ENCODE data around the gene DRG2. TPM values are rescaled to one million over a fixed set of nuclear protein-coding genes. Genes with fewer than 3 reads are reported as not detected.

Gene DRG2
- total RNA-seq, 1 experiment from 2014 or later = 42.7 TPM

DNA sequence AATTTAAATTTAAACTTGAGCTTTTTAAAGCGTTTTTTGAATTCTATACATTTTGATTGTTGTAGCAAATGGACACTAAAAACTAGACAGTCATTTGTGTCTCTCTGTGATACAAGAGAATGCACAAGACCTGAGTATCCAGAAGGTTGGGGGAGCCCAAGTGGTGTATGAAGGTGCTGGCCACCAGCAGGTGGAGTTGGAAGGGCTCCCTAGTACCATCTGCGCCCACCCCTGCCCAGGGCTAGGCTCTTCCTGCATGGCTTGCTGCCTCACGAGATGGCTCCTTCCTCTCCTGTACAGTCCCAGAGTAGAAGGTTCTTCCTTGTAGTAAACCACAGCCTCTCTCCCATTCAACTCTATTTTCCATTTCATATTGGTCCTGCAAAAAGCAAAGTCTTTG, 31.5 kb upstream of the DRG2 start:
- TF ChIP-seq, protein P1, sequence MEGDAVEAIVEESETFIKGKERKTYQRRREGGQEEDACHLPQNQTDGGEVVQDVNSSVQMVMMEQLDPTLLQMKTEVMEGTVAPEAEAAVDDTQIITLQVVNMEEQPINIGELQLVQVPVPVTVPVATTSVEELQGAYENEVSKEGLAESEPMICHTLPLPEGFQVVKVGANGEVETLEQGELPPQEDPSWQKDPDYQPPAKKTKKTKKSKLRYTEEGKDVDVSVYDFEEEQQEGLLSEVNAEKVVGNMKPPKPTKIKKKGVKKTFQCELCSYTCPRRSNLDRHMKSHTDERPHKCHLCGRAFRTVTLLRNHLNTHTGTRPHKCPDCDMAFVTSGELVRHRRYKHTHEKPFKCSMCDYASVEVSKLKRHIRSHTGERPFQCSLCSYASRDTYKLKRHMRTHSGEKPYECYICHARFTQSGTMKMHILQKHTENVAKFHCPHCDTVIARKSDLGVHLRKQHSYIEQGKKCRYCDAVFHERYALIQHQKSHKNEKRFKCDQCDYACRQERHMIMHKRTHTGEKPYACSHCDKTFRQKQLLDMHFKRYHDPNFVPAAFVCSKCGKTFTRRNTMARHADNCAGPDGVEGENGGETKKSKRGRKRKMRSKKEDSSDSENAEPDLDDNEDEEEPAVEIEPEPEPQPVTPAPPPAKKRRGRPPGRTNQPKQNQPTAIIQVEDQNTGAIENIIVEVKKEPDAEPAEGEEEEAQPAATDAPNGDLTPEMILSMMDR (conservative IDR thresholded peaks at IDR 0.05; ENCODE audit: low read depth, low read length) = no peak
- TF ChIP-seq EZH2 (IDR thresholded peaks at IDR 0.05; ENCODE audit: borderline replicate concordance, low read depth, low read length, poor library complexity, severe bottlenecking) = no peak
- Histone ChIP-seq H3K27me3 (replicated peaks; ENCODE audit: insufficient read depth, low read depth, low read length, poor library complexity) (no peaks in the 10 kb centered on the region), H3K36me3 (ENCODE audit: insufficient read depth, low read length, poor library complexity, severe bottlenecking) (peaks cover 33% of the 10 kb centered on the region), H3K9me3 (ENCODE audit: low read depth, low read length, poor library complexity, severe bottlenecking) (no peaks in the 10 kb centered on the region), H3K4me1 (ENCODE audit: insufficient read depth, low read length, poor library complexity, severe bottlenecking) (no peaks in the 10 kb centered on the region), H3K4me3 (ENCODE audit: low read depth, low read length, poor library complexity, severe bottlenecking) (no peak overlapping the region), H3K27ac (ENCODE audit: low read depth, low read length, poor library complexity, severe bottlenecking) (no peak overlapping the region)
- no TSS peak for BruUV-seq (replicated peaks)
- POLR2A ChIA-PET (ENCODE audit: low non-redundant PET) = no interaction called here
- intact Hi-C loops (cut with micrococcal nuclease; ENCODE audit: unreplicated experiment) = no loop called here
- CTCF ChIA-PET = no interaction called here
- no peak for DNase-seq (ENCODE audit: low spot score)

DNA sequence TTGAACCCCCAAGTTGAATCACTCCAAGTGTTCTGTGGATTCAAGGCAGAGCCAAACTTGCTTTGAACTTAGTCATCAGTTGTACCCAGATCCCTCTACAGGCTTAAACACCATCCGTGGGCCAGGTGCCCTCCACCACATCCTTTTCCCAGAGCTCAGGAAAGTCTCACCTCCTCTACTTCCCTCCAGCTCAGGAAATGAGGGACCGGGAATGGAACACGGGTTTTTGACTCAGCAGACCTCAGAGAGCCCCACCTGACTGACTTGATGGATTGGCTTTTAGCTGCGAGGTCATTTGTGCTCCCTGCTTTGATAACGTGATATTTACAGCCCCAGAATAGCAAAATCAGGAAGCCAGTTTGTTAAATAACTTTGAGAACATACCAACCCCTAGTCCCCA, 28.5 kb upstream of the DRG2 start:
- no peaks in the 10 kb centered on the region for H3K4me1 ChIP-seq (ENCODE audit: insufficient read depth, low read length, poor library complexity, severe bottlenecking)
- intact Hi-C loops (cut with micrococcal nuclease; ENCODE audit: unreplicated experiment) = no loop called here
- TF ChIP-seq, protein P1 (conservative IDR thresholded peaks at IDR 0.05; ENCODE audit: low read depth, low read length) = no peak
- no peak for TF ChIP-seq EZH2 (IDR thresholded peaks at IDR 0.05; ENCODE audit: borderline replicate concordance, low read depth, low read length, poor library complexity, severe bottlenecking)
- peaks cover 34% of the 10 kb centered on the region for H3K36me3 ChIP-seq (ENCODE audit: insufficient read depth, low read length, poor library complexity, severe bottlenecking)
- H3K27me3 ChIP-seq (replicated peaks; ENCODE audit: insufficient read depth, low read depth, low read length, poor library complexity) = no peaks in the 10 kb centered on the region
- H3K27ac ChIP-seq (ENCODE audit: low read depth, low read length, poor library complexity, severe bottlenecking) = no peak overlapping the region
- BruUV-seq (replicated peaks) = no TSS peak
- no peak for DNase-seq (ENCODE audit: low spot score)
- H3K9me3 ChIP-seq (ENCODE audit: low read depth, low read length, poor library complexity, severe bottlenecking) = no peaks in the 10 kb centered on the region
- ChIA-PET CTCF (no interaction called here), POLR2A (ENCODE audit: low non-redundant PET) (no interaction called here)
- no peak overlapping the region for H3K4me3 ChIP-seq (ENCODE audit: low read depth, low read length, poor library complexity, severe bottlenecking)

DNA sequence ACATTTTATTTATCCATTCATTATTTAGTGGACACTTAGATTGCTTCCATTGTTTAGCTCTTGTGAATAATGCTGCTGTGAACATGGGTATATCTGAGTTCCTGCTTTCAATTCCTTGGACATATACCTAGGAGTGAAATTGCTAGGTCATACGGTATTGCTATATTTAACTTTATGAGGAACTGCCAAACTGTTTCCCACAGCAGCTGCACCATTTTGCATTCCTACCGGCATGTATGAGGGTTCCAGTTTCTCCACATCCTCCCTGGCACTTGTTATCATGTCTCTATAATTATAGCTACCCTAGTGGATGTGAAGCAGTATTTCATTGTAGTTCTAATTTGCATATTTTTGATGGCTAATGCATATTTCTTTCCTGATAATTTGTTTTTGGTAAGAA, 23.7 kb upstream of the DRG2 start:
- ChIA-PET CTCF (no interaction called here), POLR2A (ENCODE audit: low non-redundant PET) (no interaction called here)
- DNase-seq (ENCODE audit: low spot score) = no peak
- TF ChIP-seq, protein P1 (conservative IDR thresholded peaks at IDR 0.05; ENCODE audit: low read depth, low read length) = no peak
- TF ChIP-seq EZH2 (IDR thresholded peaks at IDR 0.05; ENCODE audit: borderline replicate concordance, low read depth, low read length, poor library complexity, severe bottlenecking) = no peak
- Histone ChIP-seq H3K4me3 (ENCODE audit: low read depth, low read length, poor library complexity, severe bottlenecking) (no peak overlapping the region), H3K27me3 (replicated peaks; ENCODE audit: insufficient read depth, low read depth, low read length, poor library complexity) (no peaks in the 10 kb centered on the region), H3K36me3 (ENCODE audit: insufficient read depth, low read length, poor library complexity, severe bottlenecking) (peaks cover 13% of the 10 kb centered on the region), H3K27ac (ENCODE audit: low read depth, low read length, poor library complexity, severe bottlenecking) (no peak overlapping the region), H3K4me1 (ENCODE audit: insufficient read depth, low read length, poor library complexity, severe bottlenecking) (no peaks in the 10 kb centered on the region), H3K9me3 (ENCODE audit: low read depth, low read length, poor library complexity, severe bottlenecking) (no peaks in the 10 kb centered on the region)
- intact Hi-C loops (cut with micrococcal nuclease; ENCODE audit: unreplicated experiment) = no loop called here
- no TSS peak for BruUV-seq (replicated peaks)

Measured in A673 (cell line).